ENCODE measurements around the gene CD300LF. TPM values are rescaled to one million over a fixed set of nuclear protein-coding genes. Genes with fewer than 3 reads are reported as not detected.

CD300LF gene
- total RNA-seq, 1 experiment from 2014 or later: not detected

DNA sequence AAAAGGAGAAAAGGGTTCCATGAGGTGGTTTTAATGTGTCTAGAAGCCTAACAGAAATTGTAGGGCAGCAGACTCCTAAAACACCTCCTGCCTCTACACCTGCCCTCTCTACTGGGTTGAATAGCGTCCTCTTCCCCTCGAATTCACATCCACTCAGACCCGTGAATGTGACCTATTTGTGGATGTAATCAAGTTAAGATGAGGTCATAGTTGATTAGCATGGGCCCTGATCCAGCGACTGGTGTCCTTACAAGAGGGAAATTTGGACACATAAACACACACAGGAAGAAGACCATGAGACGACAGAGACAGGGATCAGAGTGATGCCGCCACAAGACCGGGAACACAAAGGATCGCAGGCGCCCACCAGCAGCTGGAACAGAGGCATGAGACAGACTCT lies 13.5 kb downstream of the CD300LF start:
- no peaks in the 10 kb centered on the region for H3K79me2 ChIP-seq (ENCODE audit: low read length)
- H2AFZ ChIP-seq (ENCODE audit: low read length): no peak overlapping the region
- H3K9me3 ChIP-seq (ENCODE audit: low read length): no peaks in the 10 kb centered on the region
- no peaks in the 10 kb centered on the region for H3K9me2 ChIP-seq (replicated peaks; ENCODE audit: insufficient read depth, low read length)
- no peak overlapping the region for H3K27ac ChIP-seq (ENCODE audit: low read length)
- H3K36me3 ChIP-seq (ENCODE audit: insufficient read depth, low read length): no peaks in the 10 kb centered on the region
- H3K4me1 ChIP-seq (ENCODE audit: low read length): no peaks in the 10 kb centered on the region
- no peak overlapping the region for H3K9ac ChIP-seq (ENCODE audit: low read length)
- no peak overlapping the region for H3K4me2 ChIP-seq (ENCODE audit: low read depth, low read length, poor library complexity, severe bottlenecking)
- H3K4me3 ChIP-seq (ENCODE audit: low read length): no peak overlapping the region
- no peaks in the 10 kb centered on the region for H4K20me1 ChIP-seq (ENCODE audit: insufficient read depth, low read depth, low read length)
- no peak for DNase-seq
- no peaks in the 10 kb centered on the region for H3K27me3 ChIP-seq (ENCODE audit: low read length)

GRCh38 chr17:74698069-74698468 lies 14.7 kb downstream of the CD300LF start:
- H3K4me2 ChIP-seq (ENCODE audit: low read depth, low read length, poor library complexity, severe bottlenecking): no peak overlapping the region
- no peak overlapping the region for H2AFZ ChIP-seq (ENCODE audit: low read length)
- H3K9me3 ChIP-seq (ENCODE audit: low read length): no peaks in the 10 kb centered on the region
- H3K4me1 ChIP-seq (ENCODE audit: low read length): no peaks in the 10 kb centered on the region
- no peak for DNase-seq
- no peak overlapping the region for H3K4me3 ChIP-seq (ENCODE audit: low read length)
- no peaks in the 10 kb centered on the region for H3K36me3 ChIP-seq (ENCODE audit: insufficient read depth, low read length)
- no peaks in the 10 kb centered on the region for H4K20me1 ChIP-seq (ENCODE audit: insufficient read depth, low read depth, low read length)
- H3K9me2 ChIP-seq (replicated peaks; ENCODE audit: insufficient read depth, low read length): no peaks in the 10 kb centered on the region
- no peaks in the 10 kb centered on the region for H3K27me3 ChIP-seq (ENCODE audit: low read length)
- H3K9ac ChIP-seq (ENCODE audit: low read length): no peak overlapping the region
- H3K27ac ChIP-seq (ENCODE audit: low read length): no peak overlapping the region
- no peaks in the 10 kb centered on the region for H3K79me2 ChIP-seq (ENCODE audit: low read length)

- Histone ChIP-seq H3K9me3 (ENCODE audit: low read length) (no peaks in the 10 kb centered on the region), H3K4me1 (ENCODE audit: low read length) (no peaks in the 10 kb centered on the region), H2AFZ (ENCODE audit: low read length) (no peak overlapping the region), H3K9ac (ENCODE audit: low read length) (no peak overlapping the region), H3K27me3 (ENCODE audit: low read length) (no peaks in the 10 kb centered on the region), H3K4me2 (ENCODE audit: low read depth, low read length, poor library complexity, severe bottlenecking) (no peak overlapping the region), H4K20me1 (ENCODE audit: insufficient read depth, low read depth, low read length) (no peaks in the 10 kb centered on the region), H3K27ac (ENCODE audit: low read length) (no peak overlapping the region), H3K79me2 (ENCODE audit: low read length) (no peaks in the 10 kb centered on the region), H3K36me3 (ENCODE audit: insufficient read depth, low read length) (no peaks in the 10 kb centered on the region), H3K4me3 (ENCODE audit: low read length) (no peak overlapping the region), H3K9me2 (replicated peaks; ENCODE audit: insufficient read depth, low read length) (no peaks in the 10 kb centered on the region)
- DNase-seq: no peak
These were observed 15.2 kb downstream of the CD300LF start for GRCh38 chr17:74697515-74697914.

DNA sequence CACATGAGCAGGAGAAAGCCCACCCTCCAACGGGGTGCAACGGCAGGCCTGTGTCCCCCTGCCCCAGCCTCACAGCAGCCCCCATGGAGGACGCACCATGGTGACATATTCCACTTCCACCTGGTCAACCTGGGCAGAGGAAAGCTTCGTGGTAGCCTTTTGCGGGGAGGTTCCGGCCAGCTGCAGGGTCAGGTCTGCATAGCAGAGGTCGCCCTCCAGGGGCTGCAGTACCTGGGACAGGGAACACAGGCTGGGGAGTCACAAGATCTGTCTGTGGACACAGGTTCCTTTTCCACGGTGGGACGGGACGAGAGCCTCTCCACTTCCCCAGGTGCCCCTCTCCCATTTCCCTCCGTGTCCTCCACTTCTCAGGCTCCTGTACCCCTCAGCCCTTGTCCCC lies 17.1 kb downstream of the CD300LF start:
- H3K9me3 ChIP-seq (ENCODE audit: low read length): no peaks in the 10 kb centered on the region
- no peaks in the 10 kb centered on the region for H3K79me2 ChIP-seq (ENCODE audit: low read length)
- no peak overlapping the region for H2AFZ ChIP-seq (ENCODE audit: low read length)
- no peak overlapping the region for H3K27ac ChIP-seq (ENCODE audit: low read length)
- H3K9me2 ChIP-seq (replicated peaks; ENCODE audit: insufficient read depth, low read length): no peaks in the 10 kb centered on the region
- no peaks in the 10 kb centered on the region for H3K36me3 ChIP-seq (ENCODE audit: insufficient read depth, low read length)
- H3K9ac ChIP-seq (ENCODE audit: low read length): no peak overlapping the region
- no peak overlapping the region for H3K4me2 ChIP-seq (ENCODE audit: low read depth, low read length, poor library complexity, severe bottlenecking)
- no peaks in the 10 kb centered on the region for H3K27me3 ChIP-seq (ENCODE audit: low read length)
- no peaks in the 10 kb centered on the region for H3K4me1 ChIP-seq (ENCODE audit: low read length)
- DNase-seq: no peak
- no peaks in the 10 kb centered on the region for H4K20me1 ChIP-seq (ENCODE audit: insufficient read depth, low read depth, low read length)
- H3K4me3 ChIP-seq (ENCODE audit: low read length): no peak overlapping the region

GRCh38 chr17:74694081-74694480 lies 18.6 kb downstream of the CD300LF start:
- Histone ChIP-seq H3K36me3 (ENCODE audit: insufficient read depth, low read length) (no peaks in the 10 kb centered on the region), H3K9me2 (replicated peaks; ENCODE audit: insufficient read depth, low read length) (no peaks in the 10 kb centered on the region), H3K9me3 (ENCODE audit: low read length) (no peaks in the 10 kb centered on the region), H2AFZ (ENCODE audit: low read length) (no peak overlapping the region), H4K20me1 (ENCODE audit: insufficient read depth, low read depth, low read length) (no peaks in the 10 kb centered on the region), H3K79me2 (ENCODE audit: low read length) (no peaks in the 10 kb centered on the region), H3K4me3 (ENCODE audit: low read length) (no peak overlapping the region), H3K27ac (ENCODE audit: low read length) (no peak overlapping the region), H3K4me2 (ENCODE audit: low read depth, low read length, poor library complexity, severe bottlenecking) (no peak overlapping the region), H3K9ac (ENCODE audit: low read length) (no peak overlapping the region), H3K4me1 (ENCODE audit: low read length) (no peaks in the 10 kb centered on the region), H3K27me3 (ENCODE audit: low read length) (no peaks in the 10 kb centered on the region)
- no peak for DNase-seq

DNA sequence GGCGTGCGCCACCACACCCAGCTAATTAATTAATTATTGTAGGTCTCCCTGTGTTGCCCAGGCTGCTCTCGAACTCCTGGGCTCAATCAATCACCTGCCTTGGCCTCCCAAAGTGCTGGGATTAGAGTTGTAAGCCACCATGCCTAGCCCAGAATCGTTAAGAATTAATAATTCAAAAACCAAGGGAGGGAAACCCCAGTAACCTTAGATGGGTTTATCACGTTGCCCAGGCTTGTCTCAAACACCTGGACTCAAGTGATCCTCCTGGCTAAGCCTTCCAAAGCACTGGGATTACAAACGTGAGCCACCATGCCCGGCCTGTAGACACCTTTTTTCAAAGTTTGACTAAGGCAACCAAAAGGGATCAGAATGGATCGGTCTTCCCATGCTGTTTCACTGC lies 21.6 kb downstream of the CD300LF start:
- Histone ChIP-seq H3K4me1 (ENCODE audit: low read length) (no peaks in the 10 kb centered on the region), H3K4me2 (ENCODE audit: low read depth, low read length, poor library complexity, severe bottlenecking) (no peak overlapping the region)
- no peak for DNase-seq

DNA sequence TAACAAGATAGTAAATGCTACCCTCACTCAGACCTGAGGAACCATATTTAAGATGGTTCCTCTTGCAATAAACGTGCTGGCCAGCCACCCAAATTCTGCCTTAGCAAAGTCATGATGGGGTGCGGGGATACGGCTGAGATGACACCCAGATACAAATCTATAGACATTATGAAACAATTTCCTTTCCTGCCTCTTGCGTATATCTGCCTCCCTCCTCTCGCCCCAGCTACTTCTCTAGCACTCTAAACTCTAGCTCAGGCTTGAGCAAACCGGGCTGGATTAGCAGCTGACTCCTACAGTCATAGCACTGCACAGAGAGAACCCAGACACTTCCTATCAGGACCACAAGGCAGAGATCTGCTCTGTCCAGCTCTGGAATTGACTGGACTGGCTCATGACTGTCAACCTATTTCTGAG lies 22.3 kb downstream of the CD300LF start:
- DNase-seq: no peak
- H3K4me1 ChIP-seq (ENCODE audit: low read length): no peaks in the 10 kb centered on the region

More for the DNA sequence above, 21.6 kb downstream of the CD300LF start:
- H3K27ac ChIP-seq (ENCODE audit: low read length): no peak overlapping the region
- H2AFZ ChIP-seq (ENCODE audit: low read length): no peak overlapping the region
- H4K20me1 ChIP-seq (ENCODE audit: insufficient read depth, low read depth, low read length): no peaks in the 10 kb centered on the region
- no peaks in the 10 kb centered on the region for H3K9me3 ChIP-seq (ENCODE audit: low read length)
- H3K9me2 ChIP-seq (replicated peaks; ENCODE audit: insufficient read depth, low read length): no peaks in the 10 kb centered on the region
- no peaks in the 10 kb centered on the region for H3K27me3 ChIP-seq (ENCODE audit: low read length)
- H3K4me3 ChIP-seq (ENCODE audit: low read length): no peak overlapping the region
- no peaks in the 10 kb centered on the region for H3K79me2 ChIP-seq (ENCODE audit: low read length)
- no peaks in the 10 kb centered on the region for H3K36me3 ChIP-seq (ENCODE audit: insufficient read depth, low read length)
- H3K9ac ChIP-seq (ENCODE audit: low read length): no peak overlapping the region

DNA sequence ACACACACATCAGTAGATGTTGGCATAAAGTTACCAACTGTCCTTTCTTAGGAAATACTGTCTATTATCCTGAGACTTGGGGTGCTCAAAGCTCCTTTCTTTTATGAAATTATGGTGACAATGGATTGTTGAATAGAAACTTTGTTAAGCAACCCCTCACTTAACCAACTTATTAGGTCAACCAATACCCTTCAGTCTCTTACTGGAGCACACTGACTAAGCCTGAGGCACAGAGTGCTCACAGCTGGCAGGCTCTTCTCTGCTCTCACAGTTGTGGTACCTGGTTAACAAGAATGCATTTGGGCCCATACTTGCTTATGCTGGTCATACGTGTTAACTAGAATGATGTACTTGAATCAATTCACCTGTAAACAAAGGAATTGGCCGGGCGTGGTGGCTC lies 24.8 kb downstream of the CD300LF start:
- Histone ChIP-seq H3K79me2 (ENCODE audit: low read length) (no peaks in the 10 kb centered on the region), H3K27me3 (ENCODE audit: low read length) (no peaks in the 10 kb centered on the region), H3K27ac (ENCODE audit: low read length) (no peak overlapping the region), H3K4me1 (ENCODE audit: low read length) (no peaks in the 10 kb centered on the region), H3K9me2 (replicated peaks; ENCODE audit: insufficient read depth, low read length) (no peaks in the 10 kb centered on the region), H3K9me3 (ENCODE audit: low read length) (no peaks in the 10 kb centered on the region), H4K20me1 (ENCODE audit: insufficient read depth, low read depth, low read length) (no peaks in the 10 kb centered on the region), H3K36me3 (ENCODE audit: insufficient read depth, low read length) (no peaks in the 10 kb centered on the region), H3K4me2 (ENCODE audit: low read depth, low read length, poor library complexity, severe bottlenecking) (no peak overlapping the region), H3K4me3 (ENCODE audit: low read length) (no peak overlapping the region), H2AFZ (ENCODE audit: low read length) (no peak overlapping the region), H3K9ac (ENCODE audit: low read length) (no peak overlapping the region)
- DNase-seq: no peak

More for the DNA sequence above, 22.3 kb downstream of the CD300LF start:
- no peaks in the 10 kb centered on the region for H3K9me2 ChIP-seq (replicated peaks; ENCODE audit: insufficient read depth, low read length)
- no peak overlapping the region for H2AFZ ChIP-seq (ENCODE audit: low read length)
- H3K79me2 ChIP-seq (ENCODE audit: low read length): no peaks in the 10 kb centered on the region
- H4K20me1 ChIP-seq (ENCODE audit: insufficient read depth, low read depth, low read length): no peaks in the 10 kb centered on the region
- no peaks in the 10 kb centered on the region for H3K27me3 ChIP-seq (ENCODE audit: low read length)
- H3K9ac ChIP-seq (ENCODE audit: low read length): no peak overlapping the region
- H3K4me2 ChIP-seq (ENCODE audit: low read depth, low read length, poor library complexity, severe bottlenecking): no peak overlapping the region
- no peaks in the 10 kb centered on the region for H3K9me3 ChIP-seq (ENCODE audit: low read length)
- no peak overlapping the region for H3K4me3 ChIP-seq (ENCODE audit: low read length)
- H3K27ac ChIP-seq (ENCODE audit: low read length): no peak overlapping the region
- H3K36me3 ChIP-seq (ENCODE audit: insufficient read depth, low read length): no peaks in the 10 kb centered on the region

- H2AFZ ChIP-seq (ENCODE audit: low read length): no peak overlapping the region
- no peaks in the 10 kb centered on the region for H3K9me3 ChIP-seq (ENCODE audit: low read length)
- no peaks in the 10 kb centered on the region for H3K27me3 ChIP-seq (ENCODE audit: low read length)
- no peaks in the 10 kb centered on the region for H3K79me2 ChIP-seq (ENCODE audit: low read length)
- no peak overlapping the region for H3K9ac ChIP-seq (ENCODE audit: low read length)
- H3K4me3 ChIP-seq (ENCODE audit: low read length): no peak overlapping the region
- no peaks in the 10 kb centered on the region for H3K36me3 ChIP-seq (ENCODE audit: insufficient read depth, low read length)
- H4K20me1 ChIP-seq (ENCODE audit: insufficient read depth, low read depth, low read length): no peaks in the 10 kb centered on the region
- H3K27ac ChIP-seq (ENCODE audit: low read length): no peak overlapping the region
- no peak overlapping the region for H3K4me2 ChIP-seq (ENCODE audit: low read depth, low read length, poor library complexity, severe bottlenecking)
- H3K4me1 ChIP-seq (ENCODE audit: low read length): no peaks in the 10 kb centered on the region
- H3K9me2 ChIP-seq (replicated peaks; ENCODE audit: insufficient read depth, low read length): no peaks in the 10 kb centered on the region
- no peak for DNase-seq
These were observed 26.0 kb downstream of the CD300LF start for GRCh38 chr17:74686761-74687160.
